ENCODE measurements around the gene CIRBP. TPM values are rescaled to one million over a fixed set of nuclear protein-coding genes. Genes with fewer than 3 reads are reported as not detected.

CIRBP gene
- total RNA-seq, 1 donor from 2014 or later = 184 TPM

DNA sequence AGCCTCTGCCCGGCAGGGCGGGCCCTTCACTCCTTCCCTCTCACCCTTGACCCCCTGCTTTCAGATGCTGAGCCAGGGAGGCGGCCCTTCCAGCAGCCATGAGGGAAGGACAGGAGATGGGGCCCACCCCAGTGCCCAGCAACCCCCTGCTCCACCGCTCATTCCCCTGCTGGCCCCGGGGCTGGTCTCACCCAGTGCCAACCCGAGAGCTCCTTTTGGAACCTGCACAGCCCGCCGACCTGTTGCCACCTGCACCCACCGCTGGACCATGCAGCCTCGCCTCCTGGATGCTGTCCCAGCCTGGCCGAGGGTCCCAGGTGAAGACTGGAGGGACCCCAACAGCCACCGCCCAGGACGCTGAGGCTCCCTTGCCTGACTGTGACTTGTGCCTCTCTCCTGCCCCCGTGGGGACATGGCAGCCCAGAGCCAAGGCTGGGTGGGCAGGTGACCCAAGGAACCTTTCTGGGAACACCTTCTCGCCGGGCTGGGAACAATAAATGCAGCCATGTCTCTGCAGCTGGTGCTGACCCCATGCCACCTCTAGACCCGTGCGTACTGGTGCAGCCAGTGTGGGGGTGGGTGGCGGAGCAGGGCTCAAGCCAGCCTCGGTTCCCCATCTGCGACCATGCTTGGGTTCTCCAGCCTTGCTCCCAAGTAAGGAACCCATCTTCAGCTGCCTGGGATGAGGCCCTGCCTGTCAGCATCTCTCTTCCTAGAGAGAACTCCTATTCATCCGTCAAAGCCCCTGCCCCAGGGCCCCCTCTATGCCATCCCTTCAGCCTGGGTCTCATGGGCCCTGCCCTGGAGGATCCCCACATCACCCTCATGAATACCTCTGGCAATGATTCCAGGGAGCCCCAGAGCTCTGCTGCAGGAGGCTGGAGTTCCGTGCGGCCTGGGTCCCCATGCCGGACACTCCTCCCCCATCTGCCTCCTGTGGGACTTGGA lies 9.9 kb downstream of the CIRBP start:
- Mint-ChIP-seq H3K27ac (ENCODE audit: unreplicated experiment) (no peak overlapping the region), H3K4me3 (ENCODE audit: unreplicated experiment) (no peak overlapping the region), H3K27me3 (ENCODE audit: low read depth, unreplicated experiment) (no peaks in the 10 kb centered on the region), H3K36me3 (ENCODE audit: low read depth, unreplicated experiment) (peaks cover 4% of the 10 kb centered on the region), H3K4me1 (ENCODE audit: low read depth, unreplicated experiment) (peaks cover 3% of the 10 kb centered on the region), H3K9me3 (ENCODE audit: unreplicated experiment) (no peaks in the 10 kb centered on the region)
- Histone ChIP-seq H3K4me1 (ENCODE audit: insufficient read depth, low read length) (peaks cover 22% of the 10 kb centered on the region), H3K27ac (ENCODE audit: low read depth, low read length) (no peak overlapping the region), H4K20me1 (ENCODE audit: insufficient read depth, low read length) (peaks cover 25% of the 10 kb centered on the region), H3K9me3 (ENCODE audit: insufficient read depth, low read depth, low read length) (no peaks in the 10 kb centered on the region), H3K4me2 (ENCODE audit: low read length) (no peak overlapping the region), H3K27me3 (ENCODE audit: insufficient read depth, low read length) (no peaks in the 10 kb centered on the region), H3K36me3 (ENCODE audit: insufficient read depth, low read length) (peaks cover 10% of the 10 kb centered on the region), H2AFZ (ENCODE audit: low read depth, low read length) (no peak overlapping the region), H3K4me3 (ENCODE audit: insufficient read depth, low read depth, low read length) (no peak overlapping the region), H3K9ac (ENCODE audit: low read length) (no peak overlapping the region), H3K79me2 (ENCODE audit: insufficient read depth, low read length) (peaks cover 24% of the 10 kb centered on the region)
- TF ChIP-seq EZH2 (IDR thresholded peaks at IDR 0.05; ENCODE audit: insufficient read depth, low read length) (no peak), CTCF (IDR thresholded peaks at IDR 0.05; ENCODE audit: insufficient read depth, low read depth, low read length) (no peak)
- FAIRE-seq (no peak), DNase-seq (ENCODE audit: low read depth) (no peak)

DNA sequence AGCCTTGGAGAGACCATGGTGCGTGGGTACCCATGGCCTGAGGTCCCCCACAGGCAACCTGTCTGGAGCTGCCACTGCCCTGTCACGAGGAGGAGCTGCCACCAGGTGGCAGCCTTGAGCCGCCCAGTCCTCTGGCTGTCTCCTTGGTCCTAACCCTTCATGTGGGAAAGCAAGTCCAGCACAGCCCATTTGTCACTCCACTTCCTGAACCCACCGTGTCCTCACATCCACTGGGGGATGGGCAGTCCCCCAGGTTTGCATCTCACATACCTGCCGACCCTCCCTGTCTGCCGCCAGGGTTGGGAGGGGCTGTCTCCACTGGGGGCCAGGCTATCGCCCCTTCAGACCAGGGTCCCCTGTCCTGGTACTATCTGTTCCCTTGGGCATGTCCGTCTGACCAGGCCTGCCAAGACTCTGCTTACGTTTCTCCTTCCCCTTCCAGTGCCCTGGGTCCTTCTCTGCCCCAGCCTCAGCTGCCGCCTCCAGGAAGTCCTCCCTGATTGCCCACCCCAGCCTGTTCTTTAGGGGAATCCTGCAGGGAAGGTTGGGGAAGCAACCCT lies 10.7 kb downstream of the CIRBP start:
- peaks cover 7% of the 10 kb centered on the region for H3K27me3 ChIP-seq (ENCODE audit: insufficient read depth, low read length)
- peaks cover 5% of the 10 kb centered on the region for H3K36me3 ChIP-seq (ENCODE audit: insufficient read depth, low read length)
- H3K27ac ChIP-seq (ENCODE audit: low read depth, low read length) = no peak overlapping the region
- peaks cover 1% of the 10 kb centered on the region for H3K4me1 Mint-ChIP-seq (ENCODE audit: low read depth, unreplicated experiment)
- no peaks in the 10 kb centered on the region for H3K9me3 ChIP-seq (ENCODE audit: insufficient read depth, low read depth, low read length)
- H3K4me1 ChIP-seq (ENCODE audit: insufficient read depth, low read length) = peaks cover 13% of the 10 kb centered on the region
- H3K4me2 ChIP-seq (ENCODE audit: low read length) = no peak overlapping the region
- peak; percentile 94 for FAIRE-seq
- no peak overlapping the region for H3K27ac Mint-ChIP-seq (ENCODE audit: unreplicated experiment)
- H3K9me3 Mint-ChIP-seq (ENCODE audit: unreplicated experiment) = no peaks in the 10 kb centered on the region
- peaks cover 4% of the 10 kb centered on the region for H3K36me3 Mint-ChIP-seq (ENCODE audit: low read depth, unreplicated experiment)
- no peak overlapping the region for H2AFZ ChIP-seq (ENCODE audit: low read depth, low read length)
- peaks cover 27% of the 10 kb centered on the region for H4K20me1 ChIP-seq (ENCODE audit: insufficient read depth, low read length)
- DNase-seq (ENCODE audit: low read depth) = peak; percentile 42
- no peak overlapping the region for H3K4me3 Mint-ChIP-seq (ENCODE audit: unreplicated experiment)
- H3K27me3 Mint-ChIP-seq (ENCODE audit: low read depth, unreplicated experiment) = peaks cover 6% of the 10 kb centered on the region
- no peak overlapping the region for H3K9ac ChIP-seq (ENCODE audit: low read length)
- peaks cover 16% of the 10 kb centered on the region for H3K79me2 ChIP-seq (ENCODE audit: insufficient read depth, low read length)
- TF ChIP-seq CTCF (IDR thresholded peaks at IDR 0.05; ENCODE audit: insufficient read depth, low read depth, low read length) (peak; percentile 93), EZH2 (IDR thresholded peaks at IDR 0.05; ENCODE audit: insufficient read depth, low read length) (no peak)
- H3K4me3 ChIP-seq (ENCODE audit: insufficient read depth, low read depth, low read length) = no peak overlapping the region

All from astrocyte (in vitro differentiated cells and primary cell).